ENCODE measurements around the gene SLC9A3. TPM values are rescaled to one million over a fixed set of nuclear protein-coding genes. Genes with fewer than 3 reads are reported as not detected.
"Not testable (repeated sequence)": the region's sequence is repeated elsewhere in the genome, so short reads cannot be mapped to it uniquely, and the experiment has no call there.

Gene SLC9A3
- total RNA-seq, 4 donors from 2014 or later = 0.29 to 3.9 (median 2.6) TPM

- no peak overlapping the region for H3K27ac ChIP-seq
- H3K4me3 ChIP-seq = no peak overlapping the region
- DNase-seq = no peak
- H3K36me3 ChIP-seq = no peaks in the 10 kb centered on the region
- intact Hi-C loops (cut with DNase I; ENCODE audit: low total_unique reads) = no loop called here
- no peaks in the 10 kb centered on the region for H3K4me1 ChIP-seq
- H3K9me3 ChIP-seq = no peaks in the 10 kb centered on the region
- H3K27me3 ChIP-seq = peaks cover 0 to 12% of the 10 kb centered on the region in 2 donors
- no peak for TF ChIP-seq POLR2A (IDR thresholded peaks at IDR 0.05)
Observed at GRCh38 chr5:490116-491106, 33.8 kb downstream of the SLC9A3 start.

GRCh38 chr5:489689-490080, 34.6 kb downstream of the SLC9A3 start:
- intact Hi-C loops (cut with DNase I; ENCODE audit: low total_unique reads) = no loop called here
- Histone ChIP-seq H3K27ac (no peak overlapping the region), H3K36me3 (no peaks in the 10 kb centered on the region), H3K4me3 (no peak overlapping the region), H3K9me3 (no peaks in the 10 kb centered on the region), H3K4me1 (no peaks in the 10 kb centered on the region), H3K27me3 (peaks cover 0 to 12% of the 10 kb centered on the region in 2 donors)
- no peak for DNase-seq
- TF ChIP-seq CTCF (IDR thresholded peaks at IDR 0.05) (no peak), POLR2A (IDR thresholded peaks at IDR 0.05) (no peak)

DNA sequence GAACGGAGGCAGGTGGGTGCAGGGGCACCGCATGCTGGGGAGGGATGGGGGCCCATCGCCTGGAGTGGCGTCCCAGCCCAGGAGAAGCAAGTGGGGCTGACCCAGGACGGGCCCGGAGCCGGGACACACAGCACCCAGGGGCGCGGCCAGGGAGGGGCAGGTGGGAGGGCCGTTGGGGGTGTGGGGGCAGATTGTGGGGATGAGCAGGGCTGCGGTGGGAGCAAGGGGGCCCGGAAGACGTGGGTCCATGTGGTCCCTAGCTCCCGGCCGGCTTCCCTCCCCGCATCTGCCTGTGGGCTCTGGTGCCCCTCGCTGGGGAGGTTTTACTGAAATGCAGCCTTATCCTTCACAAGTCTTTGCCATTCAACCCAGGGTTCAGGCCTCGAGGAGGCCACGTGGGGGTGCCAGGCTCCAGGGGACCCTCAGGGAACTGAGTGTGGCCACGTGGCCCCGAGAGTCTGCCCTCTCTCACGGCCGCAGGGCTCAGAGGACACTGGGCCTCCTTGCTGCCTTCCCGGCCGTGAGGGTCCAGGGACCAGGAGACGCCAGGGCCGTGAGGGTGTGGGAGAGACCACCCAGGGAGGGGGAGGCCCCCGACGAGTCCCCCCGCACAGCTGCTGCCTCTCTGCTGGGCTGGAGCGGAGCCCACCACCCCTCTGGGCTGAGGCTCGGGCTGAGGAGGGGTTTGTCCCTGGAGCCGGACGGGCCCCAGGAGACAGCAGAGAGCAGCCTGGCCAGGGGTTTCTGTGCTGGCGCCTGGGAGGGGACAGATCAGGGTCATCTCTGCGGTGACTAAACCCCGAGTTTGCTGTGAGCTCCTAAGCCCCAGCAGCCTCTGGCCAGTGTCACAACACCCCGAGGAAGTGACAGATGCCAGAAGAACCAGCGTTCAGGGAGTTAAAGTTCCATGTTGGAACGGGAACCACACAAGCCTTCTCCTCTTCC, 35.2 kb downstream of the SLC9A3 start:
- H3K9me3 ChIP-seq = no peaks in the 10 kb centered on the region
- H3K4me3 ChIP-seq = no peak overlapping the region
- peaks cover 0 to 10% of the 10 kb centered on the region in 2 donors for H3K27me3 ChIP-seq
- H3K36me3 ChIP-seq = no peaks in the 10 kb centered on the region
- DNase-seq = no peak
- no peaks in the 10 kb centered on the region for H3K4me1 ChIP-seq
- intact Hi-C loops (cut with DNase I; ENCODE audit: low total_unique reads) = no loop called here
- no peak overlapping the region for H3K27ac ChIP-seq
- no peak for TF ChIP-seq POLR2A (IDR thresholded peaks at IDR 0.05)

DNA sequence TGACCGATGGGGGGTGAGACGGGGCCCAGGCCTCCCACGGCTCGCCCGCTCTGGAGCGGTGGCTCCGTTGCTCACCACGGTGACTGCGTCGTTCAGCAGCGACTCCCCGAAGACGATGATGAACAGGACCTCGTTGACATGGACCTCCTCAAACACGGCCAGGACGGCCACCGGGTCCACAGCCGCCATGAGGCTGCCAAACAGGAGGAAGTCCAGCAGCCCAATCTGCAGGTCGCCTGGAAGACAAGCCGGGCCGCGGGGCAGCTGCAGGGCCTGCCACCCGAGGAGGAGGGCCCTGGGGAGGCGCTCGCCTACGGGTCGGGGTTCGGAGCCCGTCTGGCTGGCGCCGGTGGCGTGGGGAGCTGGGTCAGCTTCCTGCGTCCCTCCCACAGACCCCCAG, 36.0 kb downstream of the SLC9A3 start:
- no peaks in the 10 kb centered on the region for H3K9me3 ChIP-seq
- DNase-seq = no peak
- intact Hi-C loops (cut with DNase I; ENCODE audit: low total_unique reads) = no loop called here
- no peak for TF ChIP-seq POLR2A (IDR thresholded peaks at IDR 0.05)
- no peak for TF ChIP-seq CTCF (IDR thresholded peaks at IDR 0.05)
- no peaks in the 10 kb centered on the region for H3K36me3 ChIP-seq
- H3K27me3 ChIP-seq = peaks cover 0 to 5% of the 10 kb centered on the region in 2 donors
- H3K4me1 ChIP-seq = no peaks in the 10 kb centered on the region
- no peak overlapping the region for H3K4me3 ChIP-seq
- no peak overlapping the region for H3K27ac ChIP-seq

GRCh38 chr5:486597-486996, 37.7 kb downstream of the SLC9A3 start:
- H3K4me3 ChIP-seq; H3K4me1 ChIP-seq; H3K36me3 ChIP-seq; H3K27me3 ChIP-seq; DNase-seq; intact Hi-C loops (cut with DNase I; ENCODE audit: low total_unique reads); H3K9me3 ChIP-seq; H3K27ac ChIP-seq: not testable (repeated sequence)

DNA sequence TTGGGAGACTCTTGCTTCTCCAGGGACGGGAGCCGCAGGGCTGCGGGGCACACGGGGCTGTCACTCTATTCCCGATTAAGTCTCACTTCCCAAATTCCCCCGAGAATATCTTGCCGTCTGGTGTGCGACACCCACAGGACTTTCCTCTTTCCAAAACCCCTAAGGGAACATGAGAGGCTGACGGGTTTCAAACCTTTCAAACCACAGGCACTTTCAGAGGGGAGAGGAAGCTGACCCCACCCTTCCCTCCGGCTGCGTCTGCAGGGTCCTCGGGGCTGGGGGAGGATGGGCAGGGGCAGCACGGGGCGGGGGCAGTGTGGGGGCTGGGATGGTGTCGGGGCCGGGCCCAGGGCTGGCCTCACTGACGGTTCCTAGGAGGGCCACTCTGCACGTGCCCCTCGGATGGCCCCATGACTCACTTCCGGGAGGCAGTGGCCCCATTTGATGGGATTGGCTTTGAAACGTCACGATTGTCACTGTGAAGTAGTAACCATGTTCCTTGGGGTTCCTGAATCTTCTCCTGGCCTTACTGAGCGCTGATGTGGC, 38.2 kb downstream of the SLC9A3 start:
- intact Hi-C loops (cut with DNase I; ENCODE audit: low total_unique reads) = no loop called here
- Histone ChIP-seq H3K9me3 (no peaks in the 10 kb centered on the region), H3K27me3 (peaks cover 5% of the 10 kb centered on the region in 2 donors), H3K4me3 (no peak overlapping the region), H3K4me1 (no peaks in the 10 kb centered on the region), H3K36me3 (no peaks in the 10 kb centered on the region), H3K27ac (no peak overlapping the region)
- DNase-seq = no peak
- no peak for TF ChIP-seq POLR2A (IDR thresholded peaks at IDR 0.05)
- no peak for TF ChIP-seq CTCF (IDR thresholded peaks at IDR 0.05)

Measured in uterus (tissue), 4 donors.